Anterior cingulate cortex (tissue), 58 donors: Measurements from ENCODE around the gene CMTM6.
"Not testable (repeated sequence)": the region's sequence is repeated elsewhere in the genome, so short reads cannot be mapped to it uniquely, and the experiment has no call there.

Source experiments
- DNase-seq, 58 donors: peaks; one replicate each; lab custom pipeline; 2025; lab: John Stamatoyannopoulos, UW

Gene CMTM6

DNA sequence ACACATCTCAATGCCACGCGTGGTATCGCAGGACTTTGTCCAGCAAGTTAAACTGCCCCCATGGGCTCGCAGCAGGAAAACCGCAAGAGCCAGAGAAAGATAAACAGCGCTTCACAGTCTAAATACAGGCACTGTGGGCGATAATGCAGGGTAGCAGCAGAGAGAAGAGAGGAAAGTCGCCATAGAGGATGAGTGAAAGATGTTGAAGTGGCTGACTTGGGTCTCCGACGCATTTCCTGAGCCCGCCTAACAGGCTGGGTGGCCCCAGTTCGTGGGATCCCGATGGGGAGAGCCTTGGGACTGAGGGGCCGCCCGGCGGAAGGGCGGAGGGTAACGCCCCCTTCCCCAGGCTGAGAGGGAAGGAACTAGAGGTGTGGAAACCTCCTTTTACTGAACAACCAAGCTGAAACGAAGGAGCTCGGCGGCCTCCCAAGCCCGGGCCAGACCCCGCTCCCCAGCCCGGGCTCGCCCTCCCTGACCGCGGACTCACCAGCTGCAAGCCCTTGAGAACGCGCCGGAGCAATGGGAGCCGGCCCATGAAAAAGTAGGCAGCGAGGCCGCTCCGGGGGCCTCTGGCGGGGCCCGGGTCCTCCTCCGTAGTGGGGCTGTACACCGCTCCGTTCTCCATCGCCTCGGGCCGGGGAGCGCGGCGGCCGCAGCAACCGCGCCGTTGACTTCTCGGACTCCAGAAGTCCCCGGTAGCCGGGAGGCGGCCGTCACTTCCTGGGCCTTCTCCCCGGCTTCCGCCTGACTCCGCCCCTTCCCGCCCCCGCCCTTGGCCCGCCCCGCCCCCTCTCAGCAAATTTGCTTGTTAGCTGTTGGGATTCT, at the start of gene CMTM6:
CMTM6 (minus strand) TSS at position 735 of the 828 bp plus-strand sequence; CDS start at position 628, 107 bp downstream.
- DNase-seq, result peak; percentile 10 to 90 (median 79)

GRCh38 chr3:32552013-32552412, 49.4 kb upstream of the CMTM6 start:
- DNase-seq, result no peak

- DNase-seq, result no peak
These were observed 48.8 kb upstream of the CMTM6 start for GRCh38 chr3:32551496-32551895.

DNA sequence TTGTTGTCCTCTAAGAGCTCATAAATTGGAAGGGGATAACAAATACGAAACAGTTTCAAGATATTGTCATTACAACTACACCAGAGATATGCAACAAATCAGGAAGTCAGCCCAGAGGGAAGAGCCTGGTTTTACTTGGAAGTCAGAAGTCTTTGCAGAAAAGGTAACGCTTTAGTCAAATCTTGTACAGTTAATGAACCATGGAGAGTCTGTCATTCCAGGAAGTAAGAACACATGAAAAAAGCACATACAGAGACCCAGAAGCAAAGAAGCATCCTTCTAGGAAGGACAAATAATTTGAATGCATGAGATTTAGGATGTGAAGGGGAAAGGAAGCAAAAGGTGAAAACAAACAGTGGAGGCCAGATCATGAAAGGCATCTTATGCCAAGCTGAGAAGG, 48.4 kb upstream of the CMTM6 start:
- DNase-seq, result no peak

GRCh38 chr3:32545305-32545704, 42.7 kb upstream of the CMTM6 start:
- no peak for DNase-seq

- no peak for DNase-seq
These were observed 42.2 kb upstream of the CMTM6 start for GRCh38 chr3:32544894-32545293.

- no peak for DNase-seq
These were observed 40.2 kb upstream of the CMTM6 start for GRCh38 chr3:32542807-32543206.

DNA sequence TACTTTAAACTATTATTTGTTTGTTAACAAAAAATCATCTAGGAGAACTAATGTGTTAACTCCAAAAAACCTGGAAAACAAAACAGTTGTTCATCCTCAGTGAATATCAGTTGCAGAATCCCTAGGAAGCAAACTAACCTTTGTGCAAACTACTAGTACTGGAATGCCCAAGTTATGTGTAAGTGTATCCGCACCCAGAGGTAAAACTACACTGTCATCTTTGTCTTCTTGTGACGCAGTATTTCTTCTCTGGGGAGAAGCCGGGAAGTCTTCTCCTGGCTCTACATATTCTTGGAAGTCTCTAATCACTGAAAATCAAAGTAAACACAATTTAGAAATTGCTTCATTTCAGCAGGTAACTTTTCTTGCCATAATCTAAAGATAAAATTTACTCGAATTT, 38.2 kb upstream of the CMTM6 start:
- DNase-seq, result no peak

DNA sequence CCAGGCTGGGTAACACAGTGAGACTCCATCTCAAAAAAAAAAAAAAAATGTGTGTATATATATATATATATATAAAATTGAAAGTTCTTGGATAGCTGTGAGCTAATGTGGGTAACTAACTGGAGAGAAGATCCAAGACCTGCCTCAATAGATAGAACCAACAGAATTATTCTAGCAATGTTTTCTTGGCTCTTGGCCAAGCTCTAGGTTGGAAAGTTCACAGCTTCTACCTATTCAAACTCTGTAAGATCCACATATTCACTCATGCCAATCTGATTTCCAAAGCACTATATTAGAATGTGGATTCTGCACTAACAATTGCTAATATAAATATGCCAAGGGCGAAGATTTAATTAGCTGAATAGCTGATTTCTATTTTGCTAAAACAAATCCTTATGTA, 29.8 kb upstream of the CMTM6 start:
- DNase-seq, result no peak

DNA sequence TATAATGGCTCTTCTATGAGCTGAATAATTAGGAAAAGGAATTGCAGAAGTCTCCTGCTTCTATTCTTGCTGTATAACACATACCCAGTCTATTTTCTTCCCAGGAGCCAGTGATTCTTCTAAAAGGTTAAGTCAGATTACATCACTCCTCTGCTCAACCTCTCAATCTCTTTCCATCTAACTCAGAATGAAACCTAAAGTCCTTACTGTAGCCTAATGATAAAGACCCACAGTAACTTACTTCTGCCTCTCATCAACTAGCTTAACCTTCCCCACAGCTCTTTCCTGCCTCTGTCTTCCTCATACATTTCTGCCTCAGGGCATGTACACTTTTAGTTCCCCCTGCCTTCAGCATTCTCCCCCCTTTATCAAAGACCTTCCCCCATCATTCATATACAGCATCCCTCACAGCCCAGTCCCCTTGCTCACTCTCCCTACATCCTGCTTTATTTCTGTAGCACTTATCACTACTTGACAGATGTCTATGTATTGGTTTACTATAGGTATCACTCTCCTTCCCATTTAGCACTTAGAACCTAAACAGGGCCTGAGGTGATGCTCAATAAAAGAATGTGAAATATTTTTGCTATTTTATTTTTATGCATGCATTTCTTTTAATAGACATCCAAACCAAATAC, 28.5 kb upstream of the CMTM6 start:
- no peak for DNase-seq

- DNase-seq, result no peak
These were observed 23.1 kb upstream of the CMTM6 start for GRCh38 chr3:32525720-32526119.

- no peak for DNase-seq
These were observed 20.0 kb upstream of the CMTM6 start for GRCh38 chr3:32522682-32523081.

GRCh38 chr3:32518921-32519320, 16.3 kb upstream of the CMTM6 start:
- not testable (repeated sequence) for DNase-seq

DNA sequence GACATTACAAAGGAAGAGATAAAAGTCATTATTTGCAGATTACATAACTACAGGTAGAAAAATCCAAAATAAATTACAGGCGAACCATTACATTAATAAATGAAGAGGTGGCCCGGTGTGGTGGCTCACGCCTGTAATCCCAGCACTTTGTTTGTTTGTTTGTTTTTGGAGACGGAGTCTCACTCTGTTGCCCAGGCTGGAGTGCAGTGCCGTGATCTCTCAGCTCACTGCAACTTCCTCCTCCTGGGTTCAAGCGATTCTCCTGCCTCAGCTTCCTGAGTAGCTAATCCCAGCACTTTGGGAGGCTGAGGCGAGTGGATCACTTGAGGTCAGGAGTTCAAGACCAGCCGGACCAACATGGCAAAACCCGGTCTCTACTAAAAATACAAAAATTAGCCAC, 14.1 kb upstream of the CMTM6 start:
- DNase-seq, result not testable (repeated sequence)

- no peak for DNase-seq
These were observed 8.4 kb upstream of the CMTM6 start for GRCh38 chr3:32511005-32511404.

GRCh38 chr3:32510075-32510724, 7.5 kb upstream of the CMTM6 start:
- DNase-seq, result peak in 48 of 58 donors; percentile 2 to 75 (median 40)

- no peak for DNase-seq
These were observed 6.1 kb upstream of the CMTM6 start for GRCh38 chr3:32508711-32509110.

- no peak for DNase-seq
These were observed 3.8 kb upstream of the CMTM6 start for GRCh38 chr3:32506466-32506865.

DNA sequence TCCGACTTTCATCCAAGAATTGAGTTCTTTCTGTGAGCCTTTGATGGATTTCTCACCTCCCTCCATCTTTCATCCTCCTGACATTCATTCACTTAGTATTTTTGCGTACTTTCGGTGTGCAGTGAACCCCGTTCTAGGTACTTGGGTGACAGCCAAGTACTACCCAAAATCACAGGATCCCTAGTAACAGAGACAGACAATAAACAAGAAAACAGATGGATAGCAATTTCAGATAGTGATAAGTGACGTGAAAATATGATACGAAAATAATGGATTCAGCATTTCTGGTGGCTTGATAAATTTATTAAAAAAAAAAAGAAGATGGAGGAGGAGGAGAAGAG, 264 bp upstream of the CMTM6 start:
- DNase-seq, result no peak

DNA sequence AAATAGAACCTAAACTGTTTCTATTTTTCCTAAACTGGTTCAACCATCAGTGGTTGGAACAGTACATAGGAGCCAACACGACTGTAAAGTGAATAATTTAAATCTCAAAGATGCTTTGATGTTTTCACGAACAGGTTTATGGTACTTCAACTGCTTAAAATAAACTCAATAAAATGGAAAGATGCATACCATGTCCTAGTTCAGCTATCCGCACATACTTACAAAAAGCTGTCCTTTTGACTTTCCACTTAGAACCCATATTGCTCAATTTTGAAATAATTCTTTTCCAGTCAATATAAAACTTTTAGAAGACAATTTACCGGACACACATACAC, 902 bp downstream of the CMTM6 start:
- DNase-seq, result no peak

- DNase-seq, result no peak
These were observed 1.5 kb downstream of the CMTM6 start for GRCh38 chr3:32500880-32501782.
